GM19238 (cell line): ENCODE measurements around the gene FOXJ1.

Experiments used
- DNase-seq: peaks from one replicate; pipeline ENCODE4 v3.0.0; 2011; ENCODE audit warnings: low spot score; ENCODE audit not compliant: insufficient read length

Gene FOXJ1

GRCh38 chr17:76160896-76161528 lies 20.0 kb upstream of the FOXJ1 start:
- DNase-seq = no peak

DNA sequence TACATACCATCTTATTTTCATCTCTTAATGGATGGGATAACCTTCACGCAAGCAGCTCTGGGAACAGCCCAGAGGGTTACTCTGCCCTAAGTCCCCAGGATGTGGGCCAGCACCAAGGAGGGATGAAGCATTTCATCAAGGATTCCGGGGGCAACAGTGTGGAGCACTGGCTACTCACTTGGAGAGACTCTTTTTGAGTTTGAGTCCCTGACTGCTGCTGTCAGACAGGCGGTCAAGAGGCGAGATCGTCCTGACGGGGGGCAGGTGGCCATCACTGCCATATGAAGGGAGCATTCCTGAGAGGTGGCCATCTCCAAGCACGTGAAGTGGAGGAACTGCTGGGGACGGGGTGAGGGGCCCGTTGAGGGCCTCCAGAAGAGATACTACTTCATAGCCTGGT lies 18.1 kb upstream of the FOXJ1 start:
- DNase-seq = no peak

GRCh38 chr17:76157759-76158158 lies 16.7 kb upstream of the FOXJ1 start:
- DNase-seq = no peak

- DNase-seq = no peak
These were observed 15.6 kb upstream of the FOXJ1 start for GRCh38 chr17:76156662-76156991.

GRCh38 chr17:76155988-76156661 lies 15.1 kb upstream of the FOXJ1 start:
- no peak for DNase-seq

DNA sequence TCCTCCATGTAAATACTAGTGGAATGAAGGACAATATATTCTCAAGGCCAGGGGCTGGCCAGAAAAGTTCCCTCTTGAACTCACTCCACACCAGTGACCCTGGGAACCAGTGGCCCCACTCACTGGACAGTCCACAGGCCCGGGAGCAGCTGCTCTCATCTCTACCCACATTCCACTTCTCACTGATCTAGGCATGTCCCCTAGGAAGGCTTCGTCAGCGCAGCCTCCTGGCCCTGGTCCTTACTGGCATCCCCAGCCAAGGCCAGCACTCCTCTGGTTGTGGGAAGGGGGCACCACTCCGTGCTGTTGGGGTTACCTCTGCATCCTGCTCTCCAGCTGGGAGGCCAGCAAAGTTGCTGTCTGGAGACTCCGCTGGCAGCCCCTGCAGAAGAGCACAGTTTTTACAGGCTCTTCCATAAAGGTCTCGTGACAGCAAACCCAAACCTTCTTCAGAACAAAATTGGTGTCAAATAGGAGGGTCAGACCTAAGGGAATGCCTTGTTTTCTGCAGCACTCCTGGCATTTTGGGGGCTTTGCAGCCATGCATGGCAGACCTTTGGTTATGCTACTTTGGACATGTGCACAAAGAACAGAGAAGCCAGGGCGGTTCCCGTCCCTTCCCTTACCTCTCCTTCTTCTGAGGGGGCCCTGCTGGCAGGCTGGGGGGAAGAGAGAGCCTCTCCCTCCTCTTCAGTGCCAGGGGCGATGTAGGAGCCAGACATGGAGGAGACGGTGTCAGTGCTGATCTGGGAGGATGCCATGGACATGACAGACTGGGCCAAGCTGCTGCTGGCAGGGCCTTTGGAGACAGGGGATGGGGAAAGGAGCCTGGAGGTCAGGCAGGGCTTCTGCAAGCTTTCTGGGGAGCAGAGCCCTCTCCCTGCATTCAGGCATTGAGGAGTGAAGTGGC lies 14.1 kb upstream of the FOXJ1 start:
- DNase-seq = no peak

DNA sequence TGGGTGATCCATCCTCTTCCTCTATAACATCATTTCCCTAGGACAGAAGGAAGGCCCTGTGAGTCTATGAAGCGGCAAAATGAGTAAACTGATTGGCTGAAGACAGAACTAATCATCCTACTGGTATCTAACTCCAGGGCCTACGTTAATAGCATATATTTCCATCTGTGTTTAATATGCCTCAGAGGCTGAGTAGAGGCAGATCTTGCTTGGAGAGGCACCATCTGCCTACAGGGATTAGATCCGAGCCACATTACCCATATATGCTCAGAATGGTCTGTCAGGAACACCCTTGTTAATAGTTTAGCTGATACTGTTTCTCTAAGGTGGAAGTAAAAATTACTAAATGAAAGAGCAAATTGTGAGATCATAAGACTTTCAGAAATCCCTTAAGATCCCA lies 13.2 kb upstream of the FOXJ1 start:
- DNase-seq = no peak

DNA sequence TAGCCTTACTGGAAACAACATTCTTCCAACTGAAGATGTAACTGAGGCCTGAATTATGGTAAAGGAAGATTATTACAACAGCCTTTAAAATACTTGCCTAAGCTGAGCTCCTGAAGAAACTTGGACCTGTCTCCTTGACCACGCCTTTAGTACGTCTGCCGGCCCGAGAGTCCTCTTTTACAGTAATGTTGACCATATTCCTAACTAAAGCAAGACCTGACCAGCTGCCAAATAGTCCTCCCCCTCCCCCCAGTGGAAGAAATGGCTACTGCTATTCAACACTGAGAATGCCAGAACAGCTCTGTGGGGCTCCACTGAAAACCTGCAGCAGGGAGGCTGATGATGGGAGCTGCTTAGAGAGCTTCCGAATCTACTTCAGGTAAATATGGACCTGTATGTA lies 12.6 kb upstream of the FOXJ1 start:
- no peak for DNase-seq

DNA sequence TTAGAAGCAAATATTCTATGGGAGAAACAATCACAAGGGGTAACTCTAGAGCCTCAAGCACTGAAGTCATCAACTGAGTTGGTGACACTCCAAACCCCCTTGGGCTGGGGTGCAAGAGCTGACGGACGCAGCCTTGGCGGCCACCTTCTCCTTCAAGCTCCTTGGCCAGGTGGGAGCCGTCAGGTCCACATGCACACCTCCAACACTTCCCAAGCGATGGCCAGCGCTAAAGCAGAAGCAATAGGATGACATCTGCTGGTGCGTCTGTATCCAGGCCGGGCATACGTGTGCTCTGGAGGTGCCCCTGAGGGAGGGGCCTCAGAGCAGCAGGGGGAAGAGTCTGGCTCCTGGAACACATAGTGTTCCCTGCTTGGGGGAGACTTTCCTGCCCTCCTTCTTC lies 12.2 kb upstream of the FOXJ1 start:
- DNase-seq = no peak

DNA sequence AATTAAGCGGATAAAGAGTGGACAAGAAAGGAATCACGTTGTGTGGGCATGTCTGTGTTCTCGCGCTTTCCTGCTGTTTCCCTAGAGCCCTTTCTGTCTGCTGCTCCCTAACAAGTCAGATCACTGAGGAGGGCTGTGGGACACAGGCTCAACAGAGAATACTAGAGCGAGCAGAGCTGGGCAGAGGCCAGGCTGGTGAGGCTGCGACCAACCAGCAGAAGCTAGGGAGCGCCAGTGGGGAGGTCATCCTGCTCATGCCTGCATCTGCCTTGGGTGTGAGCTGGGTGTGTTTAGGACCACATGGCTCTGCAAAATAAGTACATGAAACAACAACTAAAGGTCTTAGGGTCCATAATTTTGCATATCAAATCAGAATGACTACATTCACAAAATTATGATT lies 11.5 kb upstream of the FOXJ1 start:
- DNase-seq = no peak

DNA sequence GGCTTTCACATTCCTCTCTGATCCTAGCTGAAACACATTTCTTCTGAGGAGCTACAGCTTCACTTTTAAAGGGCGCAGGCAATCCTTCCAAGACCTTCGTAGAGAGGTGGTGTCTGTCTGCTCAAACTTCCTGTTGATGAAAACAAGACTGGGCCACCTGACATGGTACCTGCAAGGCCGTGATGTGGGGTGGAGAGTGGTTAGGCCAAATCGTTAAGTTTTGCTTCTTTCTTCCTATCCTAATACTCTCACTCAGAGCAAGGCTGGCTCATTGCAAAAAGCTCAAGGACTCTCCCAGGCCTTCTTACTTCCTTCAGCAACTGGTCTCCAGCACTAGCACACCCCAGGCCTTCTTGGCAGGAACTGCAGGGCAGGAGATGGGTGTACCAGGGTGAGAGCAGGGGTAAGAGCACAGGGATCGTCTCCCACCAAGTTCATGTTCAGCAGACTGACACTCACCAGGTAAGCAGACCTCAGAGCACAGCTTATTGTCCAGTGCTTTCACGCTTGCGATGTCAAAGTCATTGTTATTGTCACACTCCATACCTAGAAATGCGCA lies 10.9 kb upstream of the FOXJ1 start:
- DNase-seq = no peak

GRCh38 chr17:76150712-76151622 lies 9.9 kb upstream of the FOXJ1 start:
- no peak for DNase-seq

GRCh38 chr17:76149214-76149613 lies 8.2 kb upstream of the FOXJ1 start:
- no peak for DNase-seq

DNA sequence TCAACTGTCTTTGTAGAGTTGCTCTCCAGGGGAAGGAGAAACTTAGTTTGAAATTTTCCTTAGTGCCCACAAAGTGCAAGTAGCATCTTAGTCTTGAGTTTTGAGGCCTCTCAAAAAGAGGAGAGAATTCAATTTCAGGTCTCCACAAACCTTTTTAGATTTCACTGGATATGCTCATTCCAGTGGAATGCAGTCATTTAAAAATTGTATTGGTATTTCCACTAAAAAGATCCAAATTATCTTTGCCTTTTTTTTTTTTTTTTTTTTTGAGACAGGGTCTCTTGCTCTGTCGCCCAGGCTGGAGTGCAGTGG lies 6.9 kb upstream of the FOXJ1 start:
- no peak for DNase-seq

DNA sequence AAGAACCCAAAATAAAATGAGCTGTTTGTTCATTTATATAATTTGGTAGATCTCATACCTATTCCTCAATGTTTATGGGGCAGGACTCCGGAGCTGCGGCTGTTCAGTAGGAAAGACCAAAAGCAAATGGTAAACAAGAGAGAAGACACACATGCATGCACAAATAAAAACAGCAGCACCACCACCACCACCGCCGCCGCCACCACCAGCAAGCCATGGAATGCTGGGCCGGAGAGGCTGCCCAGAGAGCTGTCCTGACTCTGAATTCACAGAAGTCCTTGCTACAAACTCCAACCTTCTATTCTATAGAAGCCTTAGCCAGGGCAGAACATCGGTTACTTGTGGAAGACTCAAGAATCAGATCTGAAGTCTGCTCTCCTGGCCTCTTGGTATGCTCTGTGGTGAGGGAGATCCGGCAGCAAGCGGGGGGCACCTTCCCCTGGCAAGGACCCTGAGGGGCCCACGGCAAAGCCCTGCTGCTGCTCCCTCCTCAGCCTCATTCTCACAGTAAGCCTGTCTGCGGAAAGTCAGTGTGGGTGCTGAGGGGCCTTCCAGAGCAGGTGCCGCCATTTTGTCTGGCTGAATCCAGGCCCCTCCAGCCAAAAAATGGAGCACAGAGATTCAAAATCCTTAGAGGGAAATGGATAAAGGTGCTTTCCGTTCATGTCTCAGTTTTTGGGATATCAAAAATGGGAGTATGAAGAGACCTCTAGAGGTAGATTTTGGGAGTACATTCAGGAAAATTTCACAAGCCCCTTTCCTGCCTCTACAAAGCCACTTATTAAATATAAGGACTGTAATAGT lies 6.4 kb upstream of the FOXJ1 start:
- DNase-seq = no peak

DNA sequence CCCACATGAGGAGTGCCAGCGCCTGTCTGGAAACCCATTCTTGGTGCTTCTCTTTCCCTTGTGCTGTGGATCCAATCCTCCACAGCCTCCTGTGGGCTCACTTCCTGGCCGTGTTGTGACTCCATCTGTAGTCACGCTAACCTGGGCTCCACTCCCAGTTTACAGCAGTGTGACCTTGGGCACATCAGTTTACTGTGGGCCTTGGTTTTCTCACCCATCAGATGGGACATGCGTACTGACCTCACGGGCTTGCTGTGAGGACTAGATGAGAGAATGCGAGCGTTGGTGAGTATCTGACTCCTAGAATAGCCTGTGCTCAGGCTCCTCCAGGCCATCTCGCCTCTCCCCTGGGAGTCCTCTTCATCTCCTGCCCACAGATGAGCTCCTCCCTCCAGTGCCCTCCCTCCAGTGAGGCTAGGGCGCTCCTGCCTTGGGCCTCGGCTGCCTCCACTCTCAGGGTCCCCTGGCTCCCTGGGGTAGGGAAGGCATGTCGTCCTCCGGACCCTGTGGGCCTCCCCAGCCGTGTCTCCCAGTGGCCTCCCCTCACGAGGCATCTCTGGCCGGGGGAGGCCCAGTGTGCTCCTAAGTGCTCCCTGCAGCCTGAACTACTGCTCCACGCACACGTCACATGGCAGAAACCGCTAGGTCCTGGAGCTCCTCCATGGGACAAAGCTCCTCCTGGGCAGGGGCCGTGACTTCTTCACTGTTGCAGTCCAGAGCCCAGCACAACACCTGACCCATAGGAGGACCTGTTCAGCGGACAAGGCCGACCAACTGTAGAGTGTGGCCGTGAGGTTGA lies 5.2 kb upstream of the FOXJ1 start:
- no peak for DNase-seq

- no peak for DNase-seq
These were observed 4.4 kb upstream of the FOXJ1 start for GRCh38 chr17:76145231-76146052.

GRCh38 chr17:76142585-76143041 lies 1.6 kb upstream of the FOXJ1 start:
- DNase-seq = no peak
